Measurements from ENCODE around the gene ARCN1.

- peak; percentile 96 for TF ChIP-seq CTCF (IDR thresholded peaks at IDR 0.05)
- no peak for TF ChIP-seq EZH2 (IDR thresholded peaks at IDR 0.05; ENCODE audit: borderline replicate concordance, insufficient read depth, low read depth, low read length, poor library complexity, severe bottlenecking)
Observed at GRCh38 chr11:118610773-118611432, 38.7 kb downstream of the ARCN1 start.

Measured in B cell (primary cell).